ENCODE results near the gene CAMK2D.

The CAMK2D gene

DNA sequence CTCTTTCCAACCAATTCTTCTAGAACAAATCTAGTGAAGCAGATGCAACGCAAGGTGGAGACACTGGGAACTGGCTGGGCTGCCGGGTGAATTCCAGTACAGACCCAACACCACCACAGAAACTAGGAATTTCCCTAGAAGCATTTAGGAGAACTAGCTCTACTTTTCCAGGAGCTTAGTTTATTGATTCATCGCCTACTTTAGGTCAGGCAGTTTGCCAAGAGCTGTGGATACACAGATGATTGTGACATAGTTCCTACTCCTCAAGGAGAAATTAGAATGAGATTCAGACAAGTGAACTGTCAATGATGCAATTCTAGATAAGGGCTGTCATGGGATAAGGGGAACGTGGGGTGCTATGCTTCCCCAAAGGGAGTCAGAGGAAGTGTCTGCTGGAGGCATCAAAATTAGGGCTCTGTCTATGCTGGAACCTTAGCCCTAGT is 350.0 kb downstream of the CAMK2D start:
- DNase-seq, result no peak

DNA sequence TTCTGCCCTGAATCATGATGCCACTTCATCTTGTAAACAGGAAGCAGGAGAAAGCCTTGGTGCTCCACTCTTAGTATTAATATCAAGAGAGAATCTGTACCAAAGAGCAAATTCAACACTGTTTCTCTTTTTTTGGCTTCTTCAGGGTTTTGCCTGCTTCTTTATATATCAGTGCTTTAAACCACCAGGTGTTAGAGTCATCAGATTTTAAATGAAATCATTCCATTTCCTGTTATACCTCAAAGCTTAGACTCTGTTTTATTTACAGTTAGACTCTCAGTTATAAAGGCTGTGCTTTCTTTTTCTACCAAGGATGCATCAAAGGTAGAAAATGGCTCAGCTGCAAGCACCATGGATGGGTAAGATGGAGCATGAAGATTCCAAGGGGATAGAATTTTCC is 350.9 kb downstream of the CAMK2D start:
- DNase-seq, result no peak

DNA sequence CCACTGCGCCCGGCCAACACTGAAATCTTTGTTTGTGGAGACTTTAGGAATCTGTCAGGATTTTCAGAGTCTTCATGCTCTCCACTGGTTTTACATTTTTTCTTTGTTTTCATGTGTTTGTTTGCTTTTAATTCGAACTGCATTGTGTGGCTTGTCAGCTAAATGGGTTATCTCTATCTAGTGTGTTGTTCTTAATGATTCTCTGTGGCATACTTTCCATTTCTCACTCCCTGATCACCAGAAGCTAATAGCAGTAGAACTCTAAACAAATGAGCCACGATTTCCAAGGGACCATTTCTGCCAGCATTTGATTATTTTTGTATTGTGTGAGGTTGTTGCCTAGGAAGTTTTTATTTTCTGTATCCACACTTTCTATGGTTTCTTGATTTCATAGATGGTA is 352.4 kb downstream of the CAMK2D start:
- DNase-seq, result no peak

DNA sequence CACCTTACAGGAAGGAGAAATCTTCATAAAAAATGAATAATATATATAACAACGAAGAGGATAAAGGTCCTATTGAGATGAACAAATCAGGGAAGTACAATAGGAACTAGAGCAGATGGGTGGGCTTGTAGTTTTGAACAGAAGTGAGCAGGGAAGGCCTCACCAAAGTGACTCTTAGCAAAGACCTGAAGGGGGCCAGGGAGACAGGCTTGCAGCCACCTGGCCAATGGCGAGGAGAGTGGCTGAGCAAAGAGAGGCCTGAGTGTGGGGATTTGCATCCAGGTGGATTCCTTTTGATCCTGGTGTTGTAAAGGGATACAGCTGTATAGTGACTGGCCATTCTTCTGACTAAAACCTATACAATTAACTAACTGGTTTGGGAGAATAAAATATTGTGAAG is 354.1 kb downstream of the CAMK2D start:
- DNase-seq, result no peak

DNA sequence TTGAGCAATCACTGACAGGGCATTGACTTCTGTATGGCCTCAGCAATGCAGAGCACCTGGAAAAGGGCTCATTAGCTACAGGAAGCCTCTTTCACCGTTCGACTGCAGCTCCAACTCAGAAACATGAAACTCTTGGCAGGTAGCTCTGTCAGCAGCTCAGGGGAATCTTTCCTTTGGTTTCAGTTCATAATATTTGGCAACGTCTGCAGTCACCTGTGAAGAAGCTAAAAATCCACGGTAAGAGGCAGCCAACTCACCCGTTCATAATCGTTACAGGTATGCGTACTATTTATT is 354.9 kb downstream of the CAMK2D start:
- DNase-seq, result no peak

DNA sequence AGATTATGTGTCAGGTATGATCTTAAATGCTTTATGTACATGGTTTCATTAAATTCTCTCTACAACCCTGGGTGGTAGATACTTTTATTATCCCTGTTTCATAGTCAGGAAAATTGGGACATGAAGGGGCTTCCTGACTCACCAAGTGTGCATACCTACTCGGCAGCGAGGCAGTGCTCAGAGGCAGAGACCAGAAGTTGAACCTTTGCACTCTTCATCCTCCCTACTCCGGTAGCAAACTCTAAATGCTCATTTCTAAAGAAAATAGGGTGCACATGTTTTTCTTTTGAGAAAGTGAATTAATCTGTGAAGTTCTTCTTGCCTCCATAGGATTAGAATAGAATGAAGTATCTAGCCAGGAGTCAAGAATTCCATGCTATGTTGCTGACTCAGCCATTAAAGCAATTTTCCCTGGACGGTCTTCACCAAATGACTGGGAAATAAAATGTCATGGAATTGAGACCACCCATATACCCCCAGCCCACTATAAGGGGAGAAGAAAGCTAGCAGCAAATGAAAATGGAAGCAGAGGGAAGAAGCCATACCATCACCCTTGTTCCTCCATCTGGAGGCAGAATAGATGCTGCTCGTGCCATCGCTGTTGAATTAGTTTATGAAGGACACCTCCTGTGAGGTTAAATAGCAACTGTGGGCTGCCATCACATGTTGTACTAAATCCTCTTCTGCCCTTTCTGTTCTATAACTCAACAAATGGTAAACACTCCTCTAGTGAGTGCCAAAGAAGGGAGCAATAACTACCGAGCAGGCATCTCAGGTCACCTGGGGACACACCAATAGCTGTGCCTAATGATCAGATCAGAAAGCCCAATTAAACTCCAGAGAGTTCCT is 355.4 kb downstream of the CAMK2D start:
- no peak for DNase-seq

DNA sequence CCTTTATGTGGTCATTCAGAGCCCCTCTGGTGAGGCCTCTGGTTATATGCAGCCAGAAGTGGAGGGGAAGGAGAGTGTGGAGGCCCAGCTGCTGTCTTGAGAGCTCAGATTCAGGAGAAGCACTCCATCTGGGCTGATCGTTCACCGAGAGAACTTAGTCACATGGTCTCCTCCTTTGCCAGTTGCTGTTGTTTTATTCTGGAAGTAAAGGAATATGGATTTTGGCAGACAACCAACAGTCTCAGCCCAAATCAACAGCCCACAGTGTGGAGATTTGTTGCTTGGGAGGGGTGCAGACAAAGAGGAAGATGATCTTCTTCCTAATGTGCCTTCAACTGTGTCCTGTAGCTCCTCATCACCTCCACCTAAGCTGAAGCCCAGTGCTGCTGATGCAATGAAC is 356.7 kb downstream of the CAMK2D start:
- DNase-seq, result no peak

DNA sequence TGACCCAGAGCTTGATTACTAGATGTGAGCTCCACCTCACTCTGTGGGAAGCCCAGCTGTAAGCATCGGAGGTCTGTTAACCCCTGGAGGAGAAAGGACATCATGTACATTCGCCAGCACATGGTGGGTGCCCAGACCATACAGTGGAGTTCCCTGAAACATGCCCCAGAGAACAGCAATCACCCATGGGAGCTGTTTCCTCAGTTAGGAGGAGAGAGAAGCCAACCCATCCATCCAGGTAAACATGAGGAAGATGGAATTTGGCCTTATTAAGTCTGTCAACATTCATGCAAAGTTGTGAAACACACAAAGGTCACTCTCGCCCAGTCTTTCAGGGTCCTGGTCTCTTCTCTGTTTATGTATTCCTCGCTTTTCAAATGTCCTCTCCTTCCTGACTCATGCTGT is 357.4 kb downstream of the CAMK2D start:
- no peak for DNase-seq
